GM12872 (cell line): ENCODE measurements around the gene SDHAF3.

Experiments used
- TF ChIP-seq, protein P1 (sequence below): IDR thresholded peaks from 3 replicates; pipeline ENCODE4 v1.5.1; 2011; ENCODE audit warnings: low read depth, mild to moderate bottlenecking, low read length, moderate library complexity; ENCODE audit not compliant: insufficient read depth

SDHAF3 gene

GRCh38 chr7:97089771-97090170, 27.7 kb upstream of the SDHAF3 start:
- TF ChIP-seq, protein P1, sequence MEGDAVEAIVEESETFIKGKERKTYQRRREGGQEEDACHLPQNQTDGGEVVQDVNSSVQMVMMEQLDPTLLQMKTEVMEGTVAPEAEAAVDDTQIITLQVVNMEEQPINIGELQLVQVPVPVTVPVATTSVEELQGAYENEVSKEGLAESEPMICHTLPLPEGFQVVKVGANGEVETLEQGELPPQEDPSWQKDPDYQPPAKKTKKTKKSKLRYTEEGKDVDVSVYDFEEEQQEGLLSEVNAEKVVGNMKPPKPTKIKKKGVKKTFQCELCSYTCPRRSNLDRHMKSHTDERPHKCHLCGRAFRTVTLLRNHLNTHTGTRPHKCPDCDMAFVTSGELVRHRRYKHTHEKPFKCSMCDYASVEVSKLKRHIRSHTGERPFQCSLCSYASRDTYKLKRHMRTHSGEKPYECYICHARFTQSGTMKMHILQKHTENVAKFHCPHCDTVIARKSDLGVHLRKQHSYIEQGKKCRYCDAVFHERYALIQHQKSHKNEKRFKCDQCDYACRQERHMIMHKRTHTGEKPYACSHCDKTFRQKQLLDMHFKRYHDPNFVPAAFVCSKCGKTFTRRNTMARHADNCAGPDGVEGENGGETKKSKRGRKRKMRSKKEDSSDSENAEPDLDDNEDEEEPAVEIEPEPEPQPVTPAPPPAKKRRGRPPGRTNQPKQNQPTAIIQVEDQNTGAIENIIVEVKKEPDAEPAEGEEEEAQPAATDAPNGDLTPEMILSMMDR = no peak

DNA sequence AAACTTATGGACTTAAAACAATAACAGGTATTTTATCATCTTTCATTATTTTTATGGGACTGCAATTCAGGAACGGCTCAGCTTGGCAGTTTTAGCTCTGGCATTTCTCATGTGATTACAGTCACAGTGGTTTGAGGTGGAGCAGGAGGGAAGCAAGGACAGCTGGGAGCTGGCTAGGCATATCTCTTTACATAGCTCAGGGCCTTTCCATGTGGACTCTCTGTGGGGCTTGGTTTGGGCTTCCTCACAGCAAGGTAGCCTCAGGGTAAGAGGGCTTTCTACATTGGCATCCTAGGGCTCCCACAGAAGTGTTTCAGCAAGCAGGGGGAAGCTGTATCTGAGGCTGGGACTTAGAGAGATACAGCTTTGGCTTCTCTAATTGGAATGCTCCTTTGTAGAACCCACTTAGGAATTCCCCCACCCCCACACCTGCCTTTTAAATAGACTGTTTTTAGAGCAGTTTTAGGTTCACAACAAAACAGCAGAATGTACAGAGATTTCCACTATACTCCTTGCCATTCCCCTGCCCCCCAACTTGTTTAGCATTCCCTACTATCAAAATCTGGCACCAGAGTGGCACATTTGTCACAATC, 26.6 kb upstream of the SDHAF3 start:
- TF ChIP-seq, protein P1 = no peak

- TF ChIP-seq, protein P1 = no peak
Measured at GRCh38 chr7:97094284-97094930, 23.1 kb upstream of the SDHAF3 start.

DNA sequence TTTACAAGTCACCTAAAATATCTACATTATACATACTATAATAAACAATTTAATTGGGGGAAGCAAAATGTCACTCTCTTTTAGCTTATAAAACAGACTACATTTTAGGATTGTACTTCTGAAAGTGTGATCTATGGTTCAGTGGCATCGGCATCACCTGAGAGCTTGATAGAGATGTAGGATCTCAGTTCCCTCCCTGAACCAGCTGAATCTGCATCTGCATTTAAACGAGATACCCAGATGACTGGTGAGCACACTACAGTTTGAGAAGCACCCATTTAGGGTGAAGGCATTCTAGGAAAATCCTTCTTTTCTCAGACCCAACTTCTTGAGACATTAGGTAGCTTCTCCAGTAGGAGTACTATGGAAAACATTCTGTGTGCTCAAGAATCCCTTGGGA, 21.5 kb upstream of the SDHAF3 start:
- TF ChIP-seq, protein P1 = no peak

- TF ChIP-seq, protein P1 = no peak
Measured at GRCh38 chr7:97096661-97097060, 20.8 kb upstream of the SDHAF3 start.

GRCh38 chr7:97104719-97105238, 12.7 kb upstream of the SDHAF3 start:
- TF ChIP-seq, protein P1 = peak; percentile 75

- TF ChIP-seq, protein P1 = no peak
Measured at GRCh38 chr7:97107192-97107800, 10.2 kb upstream of the SDHAF3 start.
